HG02970 (cell line): ENCODE data around the gene C12orf54.
"Not testable (repeated sequence)": the region's sequence is repeated elsewhere in the genome, so short reads cannot be mapped to it uniquely, and the experiment has no call there.

Source experiments
- ATAC-seq: cut with Tn5 transposase; IDR thresholded peaks from one replicate; pipeline ENCODE4 v1.9.1; 2021; ENCODE audit warnings: mild to moderate bottlenecking, moderate library complexity, moderate number of reproducible peaks; ENCODE audit not compliant: unreplicated experiment, low FRiP score

C12orf54 gene

GRCh38 chr12:48482198-48482597, at the start of gene C12orf54:
TSS of gene C12orf54 (plus strand) at chr12:48482498. CDS start at chr12:48483297, 799 bp downstream.
- ATAC-seq = no peak

GRCh38 chr12:48434016-48434415, 48.3 kb upstream of the C12orf54 start:
- ATAC-seq = not testable (repeated sequence)

GRCh38 chr12:48441069-48441468, 41.2 kb upstream of the C12orf54 start:
- no peak for ATAC-seq

GRCh38 chr12:48442179-48442847, 40.0 kb upstream of the C12orf54 start:
- no peak for ATAC-seq

- ATAC-seq = no peak
These were observed 36.8 kb upstream of the C12orf54 start for GRCh38 chr12:48445538-48445937.

DNA sequence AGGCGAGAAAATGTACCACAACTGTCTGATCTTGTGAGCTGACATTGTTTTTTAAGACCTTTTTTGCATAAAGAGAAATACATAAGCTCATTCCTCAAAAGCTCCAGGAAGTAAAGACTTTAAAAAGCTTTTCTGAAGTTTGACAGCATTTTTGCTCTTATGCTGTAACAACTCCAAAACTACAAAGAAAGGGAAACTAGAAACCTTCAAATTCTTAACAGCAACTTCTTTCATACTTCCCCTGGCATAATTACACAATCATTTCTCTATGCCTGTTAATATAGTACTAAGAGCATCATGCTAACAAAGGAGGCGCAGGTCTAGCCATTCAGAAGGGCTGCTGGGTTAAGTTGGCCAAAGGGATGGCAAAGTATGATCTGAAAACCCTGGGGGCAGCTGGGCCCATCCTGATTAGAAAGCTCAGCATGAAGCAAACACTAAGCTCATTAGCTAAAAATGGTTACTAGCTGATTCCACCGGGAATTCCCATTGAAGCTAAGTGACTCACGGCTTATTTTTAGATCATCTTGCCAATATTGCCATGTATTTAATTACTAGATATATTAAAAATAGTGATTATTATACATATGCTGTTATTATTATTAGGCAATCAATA, 36.0 kb upstream of the C12orf54 start:
- ATAC-seq = no peak

DNA sequence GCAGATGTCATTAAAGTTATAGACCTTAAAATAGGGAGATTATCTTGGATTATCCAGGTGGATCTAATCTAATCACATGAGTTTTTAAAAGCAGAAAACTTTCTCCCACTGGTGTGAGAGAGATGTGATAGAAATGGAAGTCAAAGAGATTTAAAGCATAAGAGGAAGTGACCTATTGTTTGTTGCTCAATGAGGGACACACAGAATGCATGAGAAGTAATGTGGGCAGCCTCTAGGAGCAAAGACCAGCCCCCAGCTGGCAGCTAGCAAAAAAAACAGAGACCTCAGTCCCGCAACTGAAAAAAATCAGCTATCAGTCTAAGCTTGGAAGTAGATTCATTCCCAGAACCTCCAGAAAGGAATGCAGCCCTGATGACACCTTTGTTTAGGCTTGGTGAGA, 34.5 kb upstream of the C12orf54 start:
- ATAC-seq = no peak

DNA sequence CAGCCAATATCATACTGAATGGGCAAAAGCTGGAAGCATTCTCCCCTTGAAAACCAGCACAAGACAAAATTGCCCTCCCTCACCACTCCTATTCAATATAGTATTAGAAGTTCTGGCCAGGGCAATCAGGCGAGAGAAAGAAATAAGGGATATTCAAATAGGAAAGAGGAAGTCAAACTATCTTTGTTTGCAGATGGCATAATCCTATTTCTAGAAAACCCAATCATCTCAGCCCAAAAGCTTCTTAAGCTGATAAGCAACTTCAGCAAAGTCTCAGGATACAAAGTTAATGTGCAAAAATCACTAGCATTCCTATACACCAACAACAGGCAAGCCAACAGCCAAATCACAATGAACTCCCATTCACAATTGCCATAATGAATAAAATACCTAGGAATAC, 30.9 kb upstream of the C12orf54 start:
- ATAC-seq = no peak

DNA sequence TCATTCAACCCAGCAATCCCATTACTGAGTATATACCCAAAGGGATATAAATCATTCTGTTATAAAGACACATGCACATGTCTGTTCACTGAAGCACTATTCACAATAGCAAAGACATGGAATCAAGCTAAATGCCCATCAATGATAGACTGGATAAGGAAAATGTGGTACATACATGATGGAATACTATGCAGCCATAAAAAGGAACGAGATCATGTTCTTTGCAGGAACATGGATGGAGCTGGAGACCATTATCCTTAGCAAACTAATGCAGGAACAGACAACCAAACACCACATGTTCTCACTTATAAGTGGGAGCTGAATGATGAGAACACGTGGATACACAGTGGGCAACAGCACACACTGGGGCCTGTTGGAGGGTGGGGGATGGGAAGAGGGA, 29.3 kb upstream of the C12orf54 start:
- ATAC-seq = not testable (repeated sequence)

DNA sequence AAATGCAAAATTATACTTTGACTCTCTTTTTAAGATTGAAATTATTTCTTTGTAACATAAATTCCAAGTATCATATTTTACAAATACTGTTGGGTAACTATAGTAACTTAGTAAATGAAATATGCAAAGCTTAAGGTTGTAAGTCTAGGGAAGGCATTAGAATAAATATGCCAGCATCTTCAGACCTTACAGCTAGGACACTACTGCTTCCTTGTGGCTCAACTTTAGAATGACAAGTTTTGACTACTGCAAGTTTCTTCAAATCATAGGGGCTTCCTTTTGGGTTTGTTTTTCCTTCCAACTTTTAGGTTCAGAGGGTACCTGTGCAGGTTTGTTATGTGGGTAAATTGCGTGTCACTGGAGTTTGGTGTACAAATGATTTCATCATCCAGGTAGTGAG, 27.6 kb upstream of the C12orf54 start:
- ATAC-seq = no peak

GRCh38 chr12:48455116-48455515, 27.2 kb upstream of the C12orf54 start:
- ATAC-seq = no peak

- no peak for ATAC-seq
These were observed 23.0 kb upstream of the C12orf54 start for GRCh38 chr12:48459259-48459658.

- ATAC-seq = not testable (repeated sequence)
These were observed 13.3 kb upstream of the C12orf54 start for GRCh38 chr12:48469027-48469426.

GRCh38 chr12:48472259-48472658, 10.0 kb upstream of the C12orf54 start, which contains the start of gene ANP32D:
TSS of gene ANP32D (plus strand) at chr12:48472559. CDS start at chr12:48472665, 106 bp downstream.
- ATAC-seq = no peak

GRCh38 chr12:48473061-48473460, 9.2 kb upstream of the C12orf54 start:
- ATAC-seq = no peak

GRCh38 chr12:48474497-48474896, 7.8 kb upstream of the C12orf54 start:
- ATAC-seq = not testable (repeated sequence)

- no peak for ATAC-seq
These were observed 632 bp downstream of the C12orf54 start for GRCh38 chr12:48482930-48483329.

DNA sequence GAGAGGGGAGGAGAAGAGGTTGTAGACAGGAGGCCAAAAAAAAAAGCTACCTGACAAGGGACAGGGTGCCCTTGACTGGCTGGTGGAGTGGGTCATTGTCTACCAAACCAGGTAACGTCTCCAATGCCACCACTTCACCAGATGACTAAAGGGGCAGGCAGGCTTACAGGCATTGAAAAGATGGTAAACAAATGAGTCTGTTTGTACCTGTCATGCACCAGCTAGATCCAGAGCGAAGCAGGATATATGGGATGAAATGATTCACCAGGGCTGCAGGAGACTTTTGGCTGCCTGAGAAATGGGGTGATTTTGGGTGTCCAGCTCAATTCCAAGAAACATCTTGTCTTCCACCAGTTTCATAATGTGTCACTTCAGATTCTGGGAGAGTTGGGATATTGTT, 4.0 kb downstream of the C12orf54 start:
- ATAC-seq = no peak

- no peak for ATAC-seq
These were observed 4.4 kb downstream of the C12orf54 start for GRCh38 chr12:48486679-48487078.

GRCh38 chr12:48489012-48489411, 6.7 kb downstream of the C12orf54 start:
- ATAC-seq = peak; percentile 89

DNA sequence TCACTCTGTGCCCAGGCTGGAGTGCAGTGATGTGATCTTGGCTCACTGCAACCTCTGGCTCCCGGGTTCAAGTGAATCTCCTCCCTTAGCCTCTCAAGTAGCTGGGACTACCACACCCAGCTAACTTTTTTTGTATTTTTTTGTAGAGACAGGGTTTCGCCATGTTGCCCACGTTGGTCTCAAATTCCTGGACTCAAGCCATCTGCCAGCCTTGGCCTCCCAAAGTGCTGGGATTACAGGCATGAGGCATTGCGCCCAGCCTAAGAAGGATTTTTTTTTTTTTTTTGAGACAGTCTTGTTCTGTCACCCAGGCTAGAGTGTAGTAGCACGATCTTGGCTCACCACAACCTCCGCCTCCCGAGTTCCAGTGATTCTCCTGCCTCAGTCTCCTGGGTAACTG, 7.2 kb downstream of the C12orf54 start:
- ATAC-seq = not testable (repeated sequence)

GRCh38 chr12:48500281-48500680, 18.0 kb downstream of the C12orf54 start:
- not testable (repeated sequence) for ATAC-seq
